Gastroesophageal sphincter (tissue), 3 donors: ENCODE data around the gene PCGF3.

Experiments
- EP300 ChIP-seq: sonication (generic); formaldehyde crosslinking; IDR thresholded peaks from one replicate; pipeline ENCODE4 v1.6.1; 2017; ENCODE audit warnings: antibody characterized with exemption, mild to moderate bottlenecking
- POLR2A ChIP-seq, 2 donors: fragments of 450-650 bp; IDR thresholded peaks; one replicate each; pipeline ENCODE4 v1.6.1; 2017; ENCODE audit warnings: antibody characterized with exemption in 2 of 2, mild to moderate bottlenecking in 2 of 2, moderate library complexity in 1 of 2
- TF ChIP-seq, protein P1 (sequence below), 4 experiments: fragments of 200-600 bp in 2 of 4; fragments of 450-650 bp in 2 of 4; sonication (generic) in 1 of 4; IDR thresholded peaks; one replicate each; pipeline ENCODE4 v1.5.1; 2017 to 2019; ENCODE audit warnings: antibody characterized with exemption in 4 of 4, mild to moderate bottlenecking in 2 of 4, moderate library complexity in 2 of 4

DNA sequence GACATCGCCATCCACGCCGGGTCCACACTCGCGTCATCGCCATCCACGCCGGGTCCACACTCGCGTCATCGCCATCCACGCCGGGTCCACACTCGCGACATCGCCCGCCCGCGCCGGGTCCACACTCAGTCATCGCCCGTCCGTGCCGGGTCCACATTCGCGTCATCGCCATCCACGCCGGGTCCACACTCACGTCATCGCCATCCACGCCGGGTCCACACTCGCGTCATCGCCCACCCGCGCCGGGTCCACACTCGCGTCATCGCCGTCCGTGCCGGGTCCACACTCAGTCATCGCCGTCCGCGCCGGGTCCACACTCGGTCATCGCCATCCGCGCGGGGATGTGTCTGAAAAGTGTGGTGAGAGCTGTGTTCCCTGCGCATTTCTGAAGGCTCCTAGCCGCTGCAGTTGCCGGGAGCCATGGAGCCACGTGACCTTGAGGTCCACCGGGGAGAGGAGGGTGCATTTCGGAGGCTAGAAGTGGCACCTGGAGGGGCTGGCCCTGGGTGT lies 17.3 kb downstream of the PCGF3 start:
- TF ChIP-seq, protein P1, sequence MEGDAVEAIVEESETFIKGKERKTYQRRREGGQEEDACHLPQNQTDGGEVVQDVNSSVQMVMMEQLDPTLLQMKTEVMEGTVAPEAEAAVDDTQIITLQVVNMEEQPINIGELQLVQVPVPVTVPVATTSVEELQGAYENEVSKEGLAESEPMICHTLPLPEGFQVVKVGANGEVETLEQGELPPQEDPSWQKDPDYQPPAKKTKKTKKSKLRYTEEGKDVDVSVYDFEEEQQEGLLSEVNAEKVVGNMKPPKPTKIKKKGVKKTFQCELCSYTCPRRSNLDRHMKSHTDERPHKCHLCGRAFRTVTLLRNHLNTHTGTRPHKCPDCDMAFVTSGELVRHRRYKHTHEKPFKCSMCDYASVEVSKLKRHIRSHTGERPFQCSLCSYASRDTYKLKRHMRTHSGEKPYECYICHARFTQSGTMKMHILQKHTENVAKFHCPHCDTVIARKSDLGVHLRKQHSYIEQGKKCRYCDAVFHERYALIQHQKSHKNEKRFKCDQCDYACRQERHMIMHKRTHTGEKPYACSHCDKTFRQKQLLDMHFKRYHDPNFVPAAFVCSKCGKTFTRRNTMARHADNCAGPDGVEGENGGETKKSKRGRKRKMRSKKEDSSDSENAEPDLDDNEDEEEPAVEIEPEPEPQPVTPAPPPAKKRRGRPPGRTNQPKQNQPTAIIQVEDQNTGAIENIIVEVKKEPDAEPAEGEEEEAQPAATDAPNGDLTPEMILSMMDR (IDR thresholded peaks at IDR 0.05): no peak
- no peak for TF ChIP-seq EP300
- TF ChIP-seq POLR2A (IDR thresholded peaks at IDR 0.05): no peak
